H1 (cell line): ENCODE data around the gene F5. TPM values are rescaled to one million over a fixed set of nuclear protein-coding genes. Genes with fewer than 3 reads are reported as not detected.

ENCODE experiments used
- CTCF ChIA-PET: fragments of 300-600 bp; sonication (Branson Sonifier 250); formaldehyde crosslinking; loops from one replicate; lab custom pipeline; 2021; ENCODE audit not compliant: partially characterized antibody; lab: Charles Lee
- POLR2A ChIA-PET: fragments of 300-600 bp; sonication (Branson Sonifier 250); formaldehyde crosslinking; loops from one replicate; lab custom pipeline; 2021; ENCODE audit warnings: inconsistent platforms; ENCODE audit not compliant: partially characterized antibody; lab: Charles Lee
- DNase-seq, 2 experiments: peaks; one replicate each; pipeline versions ENCODE4 v3.0.0 to v3.0.0-alpha.2; 2010 to 2022; ENCODE audit warnings: low spot score in 2 of 2, low read depth in 1 of 2, mixed read lengths in 1 of 2
- FAIRE-seq: peaks from 2 replicates; lab custom pipeline; 2011; peaks lifted over from hg19 to GRCh38; lab: Jason Lieb, UNC
- H2AFZ ChIP-seq: 2 replicates; pipeline ENCODE4 v1.8.1; 2012; ENCODE audit warnings: low read length, inconsistent platforms
- H2AK5ac ChIP-seq: 2 replicates; pipeline ENCODE4 v1.6.1; 2013; ENCODE audit warnings: low read depth, low read length
- H2BK120ac ChIP-seq: replicated peaks from 2 replicates; pipeline ENCODE3; 2013; ENCODE audit warnings: low read depth, low read length, inconsistent platforms
- H2BK12ac ChIP-seq: 2 replicates; pipeline ENCODE4 v1.6.1; 2013; ENCODE audit warnings: low read depth, low read length
- H2BK15ac ChIP-seq: 2 replicates; pipeline ENCODE4 v1.6.1; 2013; ENCODE audit warnings: low read length
- H2BK20ac ChIP-seq: 2 replicates; pipeline ENCODE4 v1.6.1; 2013; ENCODE audit warnings: low read length
- H2BK5ac ChIP-seq: 2 replicates; pipeline ENCODE4 v1.6.1; 2013; ENCODE audit warnings: low read depth, low read length
- H3K14ac ChIP-seq: 2 replicates; pipeline ENCODE4 v1.6.1; 2013; ENCODE audit warnings: inconsistent platforms; ENCODE audit not compliant: insufficient read length
- H3K18ac ChIP-seq: 2 replicates; pipeline ENCODE4 v1.6.1; 2013; ENCODE audit warnings: low read length; ENCODE audit errors: extremely low read depth
- H3K23ac ChIP-seq: 2 replicates; pipeline ENCODE4 v1.6.1; 2013; ENCODE audit warnings: inconsistent platforms; ENCODE audit not compliant: insufficient read length
- H3K23me2 ChIP-seq: 2 replicates; pipeline ENCODE4 v1.6.1; 2013; ENCODE audit warnings: low read depth, low read length
- H3K27ac ChIP-seq: 2 replicates; pipeline ENCODE4 v1.6.1; 2011; ENCODE audit warnings: low read depth, low read length, inconsistent platforms
- H3K27me3 ChIP-seq, 4 experiments: replicated peaks in 1 of 4; 1 replicate in 1 of 4; 2 replicates in 3 of 4; pipeline versions ENCODE4 v1.6.1 to v1.8.1; 2011 to 2013; ENCODE audit warnings: low read length in 3 of 4, mild to moderate bottlenecking in 3 of 4, inconsistent platforms in 2 of 4, mixed read lengths in 2 of 4, moderate library complexity in 1 of 4; ENCODE audit not compliant: control insufficient read depth in 3 of 4, insufficient read depth in 3 of 4; ENCODE audit errors: extremely low read depth in 1 of 4
- H3K36me3 ChIP-seq, 4 experiments: 2 replicates each; pipeline versions ENCODE4 v1.6.1 to v1.8.1; 2011 to 2013; ENCODE audit warnings: mild to moderate bottlenecking in 4 of 4, low read length in 3 of 4, moderate library complexity in 2 of 4, control low read depth in 1 of 4, inconsistent platforms in 1 of 4; ENCODE audit not compliant: insufficient read depth in 4 of 4, control insufficient read depth in 2 of 4
- H3K4ac ChIP-seq: replicated peaks from 2 replicates; pipeline ENCODE3; 2013; ENCODE audit warnings: low read length, low read depth, mixed read lengths, inconsistent platforms; ENCODE audit not compliant: insufficient read length
- H3K4me1 ChIP-seq, 4 experiments: replicated peaks in 1 of 4; 1 replicate in 1 of 4; 2 replicates in 3 of 4; pipeline versions ENCODE4 v1.6.1 to v1.8.1; 2011 to 2013; ENCODE audit warnings: low read length in 3 of 4, inconsistent platforms in 2 of 4, mixed read lengths in 1 of 4; ENCODE audit not compliant: insufficient read depth in 4 of 4, control insufficient read depth in 3 of 4
- H3K4me2 ChIP-seq, 2 experiments: 2 replicates each; pipeline versions ENCODE4 v1.6.1 to v1.8.1; 2011 to 2013; ENCODE audit warnings: low read depth in 2 of 2, low read length in 2 of 2, control low read depth in 1 of 2, inconsistent platforms in 1 of 2, mild to moderate bottlenecking in 1 of 2; ENCODE audit not compliant: insufficient read depth in 1 of 2
- H3K4me3 ChIP-seq, 4 experiments: fragments of 200-600, 300-600 bp in 1 of 4; sonication (generic), shearing (Covaris generic), sonication (Bioruptor Twin) in 1 of 4; 2 replicates each; pipeline versions ENCODE4 v1.5.1 to v1.8.1; 2011 to 2016; ENCODE audit warnings: low read length in 4 of 4, low read depth in 3 of 4, control low read depth in 2 of 4, inconsistent platforms in 2 of 4, mild to moderate bottlenecking in 2 of 4, mixed read lengths in 1 of 4, moderate library complexity in 1 of 4; ENCODE audit not compliant: insufficient read depth in 2 of 4; ENCODE audit errors: extremely low read depth in 1 of 4
- H3K56ac ChIP-seq: replicated peaks from 2 replicates; pipeline ENCODE3; 2013; ENCODE audit warnings: low read depth, mild to moderate bottlenecking, mixed read lengths, low read length, inconsistent platforms; ENCODE audit not compliant: insufficient read length
- H3K79me1 ChIP-seq: 2 replicates; pipeline ENCODE4 v1.6.1; 2013; ENCODE audit warnings: low read depth, low read length, control low read depth
- H3K79me2 ChIP-seq, 2 experiments: 2 replicates each; pipeline versions ENCODE4 v1.6.1 to v1.8.1; 2012 to 2013; ENCODE audit warnings: low read length in 2 of 2, mild to moderate bottlenecking in 2 of 2, inconsistent platforms in 1 of 2; ENCODE audit not compliant: insufficient read depth in 2 of 2, control insufficient read depth in 1 of 2
- H3K9ac ChIP-seq, 4 experiments: replicated peaks in 1 of 4; 1 replicate in 1 of 4; 2 replicates in 3 of 4; pipeline versions ENCODE4 v1.6.1 to v1.8.1; 2011 to 2013; ENCODE audit warnings: low read depth in 3 of 4, low read length in 3 of 4, control low read depth in 2 of 4, mild to moderate bottlenecking in 2 of 4, moderate library complexity in 2 of 4, inconsistent platforms in 1 of 4; ENCODE audit errors: extremely low read depth in 1 of 4
- H3K9me3 ChIP-seq, 2 experiments: 2 replicates each; pipeline versions ENCODE4 v1.6.1 to v1.8.1; 2012 to 2013; ENCODE audit warnings: mild to moderate bottlenecking in 2 of 2, moderate library complexity in 2 of 2, control low read depth in 1 of 2, inconsistent platforms in 1 of 2, low read depth in 1 of 2, low read length in 1 of 2, mixed read lengths in 1 of 2; ENCODE audit not compliant: insufficient read depth in 2 of 2
- H4K20me1 ChIP-seq, 2 experiments: replicated peaks in 1 of 2; 2 replicates each; pipeline versions ENCODE3 to v1.8.1; 2011 to 2013; ENCODE audit warnings: inconsistent platforms in 2 of 2, low read length in 2 of 2, mild to moderate bottlenecking in 1 of 2; ENCODE audit not compliant: insufficient read depth in 2 of 2, control insufficient read depth in 1 of 2
- H4K5ac ChIP-seq: 2 replicates; pipeline ENCODE4 v1.6.1; 2013; ENCODE audit warnings: low read length, low read depth, mixed read lengths, inconsistent platforms; ENCODE audit not compliant: insufficient read length
- H4K8ac ChIP-seq: 2 replicates; pipeline ENCODE4 v1.8.0; 2013; ENCODE audit warnings: mild to moderate bottlenecking, moderate library complexity, low read length, inconsistent platforms; ENCODE audit not compliant: insufficient read depth; ENCODE audit errors: extremely low read depth
- H4K91ac ChIP-seq: replicated peaks from 2 replicates; pipeline ENCODE3; 2013; ENCODE audit warnings: low read length, mixed read lengths, inconsistent platforms; ENCODE audit not compliant: insufficient read length
- ASH2L ChIP-seq: fragments of 200-600, 300-600 bp; sonication (generic); IDR thresholded peaks from one replicate; pipeline ENCODE4 v1.7.1; 2017; ENCODE audit warnings: low read length
- CHD1 ChIP-seq: IDR thresholded peaks from 2 replicates; pipeline ENCODE4 v1.6.1; 2012; ENCODE audit warnings: low read depth, low read length, improper control_type of control experiment
- EP300 ChIP-seq, 2 experiments: IDR thresholded peaks; 1 replicate in 1 of 2; 2 replicates in 1 of 2; pipeline ENCODE4 v1.6.1; 2011 to 2012; ENCODE audit warnings: low read depth in 2 of 2, low read length in 2 of 2, mild to moderate bottlenecking in 2 of 2, borderline replicate concordance in 1 of 2, inconsistent platforms in 1 of 2, moderate library complexity in 1 of 2
- FOSL1 ChIP-seq: IDR thresholded peaks from 2 replicates; pipeline ENCODE4 v1.6.1; 2011; ENCODE audit warnings: mild to moderate bottlenecking, low read depth, low read length, moderate library complexity; ENCODE audit not compliant: insufficient read depth
- HDAC2 ChIP-seq, 2 experiments: fragments of 300-600 bp in 1 of 2; sonication (generic) in 1 of 2; IDR thresholded peaks; 2 replicates each; pipeline ENCODE4 v1.6.1; 2011 to 2012; ENCODE audit warnings: low read depth in 2 of 2, low read length in 2 of 2, mild to moderate bottlenecking in 2 of 2, moderate library complexity in 2 of 2, borderline replicate concordance in 1 of 2, inconsistent platforms in 1 of 2
- NANOG ChIP-seq: IDR thresholded peaks from 2 replicates; pipeline ENCODE4 v1.6.1; 2011; ENCODE audit warnings: low read length, low read depth, mild to moderate bottlenecking, inconsistent platforms; ENCODE audit not compliant: insufficient read depth, poor library complexity, severe bottlenecking
- POLR2A ChIP-seq, 2 experiments: IDR thresholded peaks; 1 replicate in 1 of 2; 2 replicates in 1 of 2; pipeline ENCODE4 v1.6.1; 2011; ENCODE audit warnings: low read depth in 2 of 2, low read length in 2 of 2, mild to moderate bottlenecking in 2 of 2; ENCODE audit errors: control extremely low read depth in 1 of 2
- RFX5 ChIP-seq: IDR thresholded peaks from 2 replicates; pipeline ENCODE4 v1.6.1; 2011; ENCODE audit warnings: low read depth, low read length, improper control_type of control experiment, borderline replicate concordance
- SIN3A ChIP-seq, 2 experiments: IDR thresholded peaks in 1 of 2; conservative IDR thresholded peaks in 1 of 2; 2 replicates each; pipeline ENCODE4 v1.6.1; 2011 to 2012; ENCODE audit warnings: low read length in 2 of 2, improper control_type of control experiment in 1 of 2, low read depth in 1 of 2, mild to moderate bottlenecking in 1 of 2
- SIRT6 ChIP-seq: IDR thresholded peaks from one replicate; pipeline ENCODE4 v1.7.1; 2012; ENCODE audit warnings: low read length, inconsistent platforms
- YY1 ChIP-seq: IDR thresholded peaks from 2 replicates; pipeline ENCODE4 v1.6.1; 2011; ENCODE audit warnings: low read depth, mild to moderate bottlenecking, low read length
- WGBS, 2 experiments: shearing (Covaris generic) in 1 of 2; methylation state at CpG; one replicate each; pipeline versions ENCODE4 v1.1.6 to v1.1.7; 2013 to 2015; ENCODE audit warnings: low lambda C conversion rate in 2 of 2, mixed read lengths in 2 of 2, inconsistent platforms in 1 of 2, low coverage in 1 of 2, missing lambda C conversion rate in 1 of 2; ENCODE audit not compliant: insufficient replicate concordance in 2 of 2, insufficient coverage in 1 of 2, insufficient read length in 1 of 2; ENCODE audit errors: extremely low coverage in 1 of 2, missing lambda C conversion rate in 1 of 2; 5-methylcytosine and 5-hydroxymethylcytosine counted together
- polyA plus RNA-seq, 7 experiments: library from polyadenylated mRNA; depleted of rRNA in 3 of 7; stranded (reverse) in 5 of 7; unstranded in 2 of 7; fragments of >200 nt in 5 of 7; fragments of 200-250 nt in 2 of 7; gene quantifications; 1 replicate in 5 of 7; 2 replicates in 1 of 7; 4 replicates in 1 of 7; pipeline versions ENCODE4 v1.2.1 to v1.2.3, GENCODE V29; 2011 to 2013; ENCODE audit warnings: missing spikeins in 2 of 7, mixed read lengths in 2 of 7
- total RNA-seq: library from RNA; stranded (reverse); fragmentation: NEBNext Ultra II Directional; extraction: Animal tissue kit (Norgen Biotek cat#: 25700); gene quantifications from 2 replicates; pipeline ENCODE4 v1.2.1, GENCODE V29; 2021
- TF ChIP-seq, protein P1 (sequence below): IDR thresholded peaks from 2 replicates; pipeline ENCODE4 v1.6.1; 2011; ENCODE audit warnings: low read depth, mild to moderate bottlenecking, low read length; ENCODE audit not compliant: insufficient read depth
- TF ChIP-seq, protein P2 (sequence below): IDR thresholded peaks from 2 replicates; pipeline ENCODE4 v1.6.1; 2012; ENCODE audit warnings: inconsistent platforms

The F5 gene
- total and polyA plus RNA-seq, 2 of the 8 experiments (the other 6 are each of a cell fraction or from before 2014, with no cell fraction given): 0.04 to 0.06 TPM

DNA sequence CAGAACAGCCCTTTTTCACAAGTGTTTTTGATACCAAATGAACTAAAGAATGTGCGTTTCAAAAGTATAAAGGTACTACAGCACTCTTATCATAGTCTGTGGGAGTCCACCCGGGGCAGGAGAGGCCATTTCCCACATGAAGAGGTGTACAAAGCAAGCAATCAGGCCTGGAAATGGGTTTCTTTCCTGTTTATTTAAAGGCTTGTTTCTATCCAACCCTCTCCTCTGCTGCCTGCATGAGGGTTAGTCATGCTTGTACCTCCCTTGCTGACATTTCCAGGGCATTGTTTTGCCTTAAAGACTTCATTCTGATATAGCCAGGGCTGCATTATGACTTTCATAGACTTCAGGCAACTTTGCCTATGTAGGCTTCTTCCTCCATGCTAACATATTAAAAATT is 32.1 kb upstream of the F5 start:
- FAIRE-seq (no peak), DNase-seq (no peak)
- CTCF ChIA-PET: no interaction called here
- no peak overlapping the region for H4K5ac ChIP-seq
- POLR2A ChIA-PET: no interaction called here
- H3K4me3 ChIP-seq: no peak overlapping the region
- WGBS, 2 experiments: 96% methylated on average over 2 of the region's 2 CpGs; no CpG with 5 or more reads in 1 of the 2 experiments
- H2BK5ac ChIP-seq: no peak overlapping the region
- no peak overlapping the region for H2BK15ac ChIP-seq
- no peak overlapping the region for H3K4ac ChIP-seq
- no peak overlapping the region for H3K4me2 ChIP-seq
- no peak overlapping the region for H2BK12ac ChIP-seq
- H3K23me2 ChIP-seq: peaks cover 4% of the 10 kb centered on the region; the same call in 1 of the 2 replicates
- H3K27ac ChIP-seq: no peak overlapping the region
- no peaks in the 10 kb centered on the region for H3K79me1 ChIP-seq
- H3K14ac ChIP-seq: no peak overlapping the region
- H2BK20ac ChIP-seq: no peak overlapping the region
- no peak overlapping the region for H2AFZ ChIP-seq
- H4K91ac ChIP-seq: no peak overlapping the region
- H3K79me2 ChIP-seq: no peaks in the 10 kb centered on the region
- H4K20me1 ChIP-seq: no peaks in the 10 kb centered on the region
- no peak overlapping the region for H3K56ac ChIP-seq
- H2BK120ac ChIP-seq: no peak overlapping the region
- no peak overlapping the region for H3K9ac ChIP-seq
- H3K9me3 ChIP-seq: no peaks in the 10 kb centered on the region
- no peaks in the 10 kb centered on the region for H3K36me3 ChIP-seq
- H3K23ac ChIP-seq: no peak overlapping the region
- no peak overlapping the region for H2AK5ac ChIP-seq
- H3K18ac ChIP-seq: no peak overlapping the region
- H3K27me3 ChIP-seq: no peaks in the 10 kb centered on the region
- no peak overlapping the region for H4K8ac ChIP-seq
- H3K4me1 ChIP-seq: no peaks in the 10 kb centered on the region
- TF ChIP-seq ASH2L (no peak), RFX5 (no peak), CHD1 (no peak), HDAC2 (IDR thresholded peaks at IDR 0.05; ENCODE audit: borderline replicate concordance in 1 of 2, low read depth in 2 of 2, low read length in 2 of 2) (no peak), EP300 (IDR thresholded peaks at IDR 0.05; ENCODE audit: borderline replicate concordance in 1 of 2, low read depth in 2 of 2, low read length in 2 of 2) (no peak), NANOG (no peak), SIN3A (conservative IDR thresholded peaks at IDR 0.05 in 1 of 2, IDR thresholded peaks at IDR 0.05 in 1 of 2; ENCODE audit: low read depth in 1 of 2, low read length in 2 of 2) (no peak), FOSL1 (no peak), SIRT6 (no peak), POLR2A (IDR thresholded peaks at IDR 0.05; ENCODE audit: control extremely low read depth in 1 of 2, low read depth in 2 of 2, low read length in 2 of 2) (no peak), YY1 (no peak)
- TF ChIP-seq, protein P1, sequence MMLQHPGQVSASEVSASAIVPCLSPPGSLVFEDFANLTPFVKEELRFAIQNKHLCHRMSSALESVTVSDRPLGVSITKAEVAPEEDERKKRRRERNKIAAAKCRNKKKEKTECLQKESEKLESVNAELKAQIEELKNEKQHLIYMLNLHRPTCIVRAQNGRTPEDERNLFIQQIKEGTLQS: no peak
- TF ChIP-seq, protein P2, sequence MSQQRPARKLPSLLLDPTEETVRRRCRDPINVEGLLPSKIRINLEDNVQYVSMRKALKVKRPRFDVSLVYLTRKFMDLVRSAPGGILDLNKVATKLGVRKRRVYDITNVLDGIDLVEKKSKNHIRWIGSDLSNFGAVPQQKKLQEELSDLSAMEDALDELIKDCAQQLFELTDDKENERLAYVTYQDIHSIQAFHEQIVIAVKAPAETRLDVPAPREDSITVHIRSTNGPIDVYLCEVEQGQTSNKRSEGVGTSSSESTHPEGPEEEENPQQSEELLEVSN: no peak
